ENCODE results near the gene KRTAP5-8.
"Not testable (repeated sequence)": the region's sequence is repeated elsewhere in the genome, so short reads cannot be mapped to it uniquely, and the experiment has no call there.

KRTAP5-8 gene

DNA sequence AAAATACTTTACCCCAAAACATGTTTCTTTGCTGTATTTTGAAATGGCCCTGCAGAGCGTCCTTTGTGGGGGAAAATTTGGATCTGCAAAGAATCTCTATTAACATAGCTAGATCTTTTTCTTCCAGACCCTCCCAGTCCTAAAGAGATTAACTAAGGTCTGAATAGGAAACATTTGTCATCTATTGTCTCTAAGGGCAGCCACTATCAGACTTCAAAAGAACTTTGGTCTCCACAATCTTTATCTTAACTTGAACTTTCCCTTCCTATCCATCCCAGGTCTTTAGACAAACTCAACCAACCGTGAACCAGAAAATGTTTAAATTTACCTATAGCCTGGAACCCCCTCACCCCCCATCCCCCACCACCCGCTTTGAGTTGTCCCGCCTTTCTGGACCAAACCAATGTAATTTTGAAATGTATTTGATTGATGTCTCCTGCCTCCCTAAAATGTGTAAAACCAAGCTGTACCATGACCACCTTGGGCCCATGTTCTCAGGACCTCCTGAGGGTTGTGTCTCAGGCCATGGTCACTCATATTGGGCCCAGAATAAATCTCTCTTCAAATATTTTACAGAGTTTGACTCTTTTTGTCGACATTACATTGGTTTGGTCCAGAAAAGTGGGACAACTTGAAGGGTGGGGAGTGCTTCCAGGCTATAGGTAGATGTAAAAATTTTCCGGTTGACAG, 6.8 kb downstream of the KRTAP5-8 start:
- DNase-seq, result no peak

DNA sequence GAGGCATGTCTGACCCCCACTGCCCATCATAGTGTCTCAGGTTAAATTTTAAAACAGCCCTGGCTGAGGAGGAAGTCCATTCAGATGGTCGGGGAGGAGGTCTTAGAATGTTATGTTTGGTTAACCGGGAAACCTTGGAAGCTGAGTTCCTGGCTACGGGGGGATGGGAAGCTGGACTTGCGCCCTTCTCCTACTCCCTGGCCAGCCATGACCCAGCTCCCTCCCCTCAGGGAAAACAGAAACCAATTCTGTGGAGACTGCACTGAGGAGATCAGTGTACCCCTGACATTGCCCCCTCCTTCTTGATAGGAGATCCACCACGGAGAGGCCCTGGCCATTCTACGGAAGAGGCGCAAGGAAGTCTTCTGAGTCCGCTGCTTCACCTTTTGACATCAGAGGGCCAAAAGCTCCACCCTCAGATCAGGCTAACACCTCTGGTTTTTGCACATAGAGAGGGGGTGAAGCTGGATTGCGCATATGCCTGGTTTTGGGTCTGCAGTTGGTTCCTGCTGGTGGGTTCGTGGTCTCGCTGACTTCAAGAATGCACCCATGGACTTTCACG, 7.7 kb downstream of the KRTAP5-8 start:
- DNase-seq, result no peak

DNA sequence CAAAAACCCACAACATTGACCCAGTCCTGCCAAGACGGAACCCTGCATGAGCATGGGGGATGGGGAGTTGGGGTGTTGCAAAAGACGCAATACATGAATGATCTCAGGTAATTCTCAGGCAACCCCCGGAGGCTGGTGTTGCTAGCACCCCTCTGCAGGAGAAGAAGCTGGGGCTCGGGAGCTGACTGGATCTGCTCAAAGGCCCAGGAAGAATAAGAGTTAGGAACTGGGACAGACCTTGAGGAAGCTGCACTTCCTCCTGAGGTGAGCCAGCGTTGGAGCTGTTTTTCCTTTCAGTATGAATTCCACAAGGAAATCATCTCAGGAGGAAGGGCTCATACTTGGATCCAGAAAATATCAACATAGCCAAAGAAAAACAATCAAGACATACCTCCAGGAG, 10.3 kb downstream of the KRTAP5-8 start, which contains the start of gene KRTAP5-9:
Gene KRTAP5-9 (plus strand): TSS at position 301 of the 400 bp plus-strand sequence. CDS start 238 bp downstream, outside the sequence.
- no peak for DNase-seq

DNA sequence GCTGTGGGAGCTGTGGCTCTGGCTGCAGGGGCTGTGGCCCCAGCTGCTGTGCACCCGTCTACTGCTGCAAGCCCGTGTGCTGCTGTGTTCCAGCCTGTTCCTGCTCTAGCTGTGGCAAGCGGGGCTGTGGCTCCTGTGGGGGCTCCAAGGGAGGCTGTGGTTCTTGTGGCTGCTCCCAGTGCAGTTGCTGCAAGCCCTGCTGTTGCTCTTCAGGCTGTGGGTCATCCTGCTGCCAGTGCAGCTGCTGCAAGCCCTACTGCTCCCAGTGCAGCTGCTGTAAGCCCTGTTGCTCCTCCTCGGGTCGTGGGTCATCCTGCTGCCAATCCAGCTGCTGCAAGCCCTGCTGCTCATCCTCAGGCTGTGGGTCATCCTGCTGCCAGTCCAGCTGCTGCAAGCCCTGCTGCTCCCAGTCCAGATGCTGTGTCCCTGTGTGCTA, 10.9 kb downstream of the KRTAP5-8 start:
- DNase-seq, result no peak

DNA sequence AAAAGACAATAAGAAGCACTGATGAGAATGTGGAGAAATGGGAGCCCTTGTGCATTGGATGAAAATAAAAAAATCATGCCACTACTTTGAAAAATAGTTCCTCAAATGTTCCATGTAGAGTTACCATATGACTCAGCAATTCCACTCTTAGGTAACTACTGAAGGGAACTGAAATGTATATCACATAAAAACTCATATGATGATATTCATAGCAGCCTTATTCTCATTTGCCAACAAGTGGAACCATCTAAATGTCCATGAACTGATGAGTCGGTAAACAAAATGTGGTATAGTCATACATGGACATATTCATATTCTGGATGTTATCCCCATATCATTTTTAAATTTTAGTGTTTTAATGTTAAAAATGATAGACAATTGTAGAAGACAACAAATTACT, 13.9 kb downstream of the KRTAP5-8 start:
- DNase-seq, result no peak

DNA sequence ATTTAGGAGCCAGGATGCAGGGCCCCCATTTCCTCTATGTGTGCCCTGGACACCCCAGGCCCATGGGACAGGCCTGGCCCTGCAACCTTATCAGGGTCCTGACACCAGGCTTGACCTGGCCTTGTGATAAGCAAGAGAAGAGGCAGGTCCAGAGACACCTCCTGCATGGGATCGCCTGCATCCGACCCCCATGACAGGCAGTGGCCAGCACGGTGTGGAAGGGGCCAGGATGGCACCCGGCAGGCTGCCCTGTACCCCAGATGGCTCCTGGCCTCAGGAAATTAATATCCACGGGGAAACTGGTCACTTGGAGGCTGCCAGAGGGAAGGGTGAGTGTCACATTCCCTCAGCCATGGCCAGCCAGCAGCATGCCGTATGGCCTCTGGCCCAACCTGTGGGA, 17.2 kb downstream of the KRTAP5-8 start:
- no peak for DNase-seq

DNA sequence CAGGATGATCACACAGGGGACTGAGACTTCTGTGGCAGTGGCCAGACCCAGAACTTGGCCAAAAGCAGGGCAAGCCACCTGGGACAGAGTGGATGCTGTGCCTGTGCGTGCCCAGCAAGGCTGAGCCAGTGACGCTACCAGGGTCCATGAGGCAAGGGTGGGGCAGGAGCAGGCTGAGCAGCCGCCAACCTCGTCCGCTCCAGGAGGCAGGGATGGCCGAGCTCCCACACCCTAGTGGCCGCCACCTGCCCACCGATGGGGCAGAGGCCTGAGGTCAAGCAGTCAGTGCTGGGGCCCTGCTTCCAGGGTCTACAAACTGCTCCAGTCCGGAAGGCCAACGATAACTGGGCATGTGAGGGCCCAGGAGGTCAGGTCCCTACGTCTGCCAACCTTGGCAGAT, 17.7 kb downstream of the KRTAP5-8 start:
- DNase-seq, result no peak

DNA sequence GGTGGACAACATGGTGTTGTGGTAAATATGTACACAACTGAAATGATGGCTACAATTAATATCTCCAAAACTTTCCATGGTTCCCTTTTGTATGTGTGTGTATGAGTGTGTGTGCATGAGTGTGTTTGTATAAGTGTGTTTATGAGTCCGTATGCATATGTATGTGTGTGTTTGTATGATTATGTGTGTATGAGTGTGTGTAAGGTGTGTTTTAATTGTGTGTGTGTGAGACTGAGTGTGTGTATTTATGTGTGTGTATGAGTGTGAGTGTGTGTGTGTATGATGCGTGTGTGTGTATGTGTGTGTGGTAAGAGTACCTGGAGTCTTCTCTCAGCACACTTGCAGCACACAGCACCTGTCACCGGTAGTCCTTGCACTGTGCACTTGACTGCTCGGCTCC, 18.2 kb downstream of the KRTAP5-8 start:
- no peak for DNase-seq

DNA sequence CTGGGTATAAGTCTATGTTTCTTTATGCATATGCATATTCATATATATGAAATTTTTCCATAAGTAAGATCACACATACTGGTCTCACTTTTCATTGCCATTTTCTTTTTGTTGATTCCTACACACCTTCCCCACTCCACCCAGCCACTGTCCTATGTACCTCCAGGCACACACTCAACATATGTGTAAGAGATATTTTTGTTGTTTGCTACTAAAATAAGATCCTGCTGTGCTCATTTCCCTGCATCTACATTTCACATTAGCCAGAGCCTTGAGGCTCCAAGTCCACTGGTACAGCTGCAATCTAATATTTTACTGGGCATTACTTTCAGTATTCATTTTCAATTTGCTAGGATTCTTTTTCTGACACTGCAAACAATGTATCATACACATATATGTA, 19.4 kb downstream of the KRTAP5-8 start:
- DNase-seq, result no peak

DNA sequence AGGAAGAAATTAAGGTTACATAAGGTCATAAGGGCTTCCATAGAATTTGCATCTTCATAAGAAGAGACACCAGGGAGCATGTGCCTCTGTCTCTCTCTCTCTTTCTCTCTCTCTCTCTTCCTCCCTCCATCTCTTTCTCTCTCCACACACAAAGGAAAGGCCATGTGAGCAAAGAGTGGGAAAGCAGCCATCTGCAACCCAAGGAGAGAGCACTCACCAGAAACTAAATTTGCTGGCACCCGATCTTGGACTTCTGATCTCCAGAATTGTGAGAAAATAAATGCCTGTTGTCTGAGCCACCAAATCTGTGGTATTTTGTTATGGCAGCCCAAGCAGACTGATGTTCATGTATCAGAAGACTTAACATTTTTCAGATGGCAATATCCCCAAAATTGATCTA, 21.2 kb downstream of the KRTAP5-8 start:
- no peak for DNase-seq

DNA sequence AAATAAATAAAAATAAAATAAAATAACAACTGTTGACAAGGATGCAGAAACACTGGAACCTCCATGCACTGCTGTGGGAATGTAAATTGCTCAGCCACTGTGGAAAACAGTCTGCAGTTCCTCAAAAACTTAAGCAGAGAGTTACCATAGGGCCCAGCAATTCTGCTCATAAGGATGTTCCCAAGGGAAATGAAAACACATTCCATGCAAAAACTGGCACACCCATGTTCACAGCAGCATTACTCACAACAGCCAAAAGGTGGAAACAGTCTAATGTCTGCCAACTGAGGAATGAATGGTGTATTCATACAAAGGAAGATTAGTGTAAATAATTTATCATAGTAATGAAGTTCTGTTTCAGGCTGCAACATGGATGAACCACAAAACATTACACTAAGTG, 24.3 kb downstream of the KRTAP5-8 start:
- DNase-seq, result no peak

DNA sequence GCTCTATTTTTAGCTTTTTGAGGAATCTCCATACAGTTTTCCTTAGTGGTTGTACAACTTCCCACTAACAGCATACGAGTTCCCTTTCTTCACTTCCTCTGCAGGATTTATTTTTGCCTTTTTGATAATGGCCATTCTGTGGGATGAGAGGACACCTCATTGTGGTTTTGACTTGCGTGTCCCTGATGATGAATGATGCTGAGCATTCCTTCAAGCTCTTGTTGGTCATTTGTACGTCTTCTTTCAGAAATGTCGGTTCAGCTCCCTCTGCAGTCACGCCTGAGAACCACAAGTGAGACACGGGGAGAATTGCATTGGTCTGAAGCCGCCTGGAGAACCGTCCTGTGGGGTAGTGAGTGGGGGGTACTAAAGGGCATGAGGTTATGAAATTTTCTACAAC, 25.6 kb downstream of the KRTAP5-8 start:
- DNase-seq, result no peak

DNA sequence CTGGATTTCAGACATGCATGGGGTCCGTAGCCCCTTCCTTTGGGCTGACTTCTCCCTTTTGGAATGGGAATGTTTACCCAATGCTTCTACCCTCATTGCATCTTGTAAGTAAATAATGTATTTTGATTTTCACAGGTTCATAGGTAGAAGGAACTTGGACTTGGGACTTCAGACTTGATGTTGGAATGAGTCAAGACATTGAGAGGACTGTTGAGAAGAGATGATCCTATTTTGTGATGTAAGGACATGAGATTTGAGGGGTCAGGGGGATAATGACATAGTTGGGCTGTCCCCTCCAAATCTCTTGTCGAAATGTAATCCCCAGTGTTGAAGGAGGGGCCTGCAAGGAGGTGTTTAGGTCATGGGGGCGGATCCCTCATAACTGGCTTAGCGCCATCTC, 26.6 kb downstream of the KRTAP5-8 start:
- no peak for DNase-seq

DNA sequence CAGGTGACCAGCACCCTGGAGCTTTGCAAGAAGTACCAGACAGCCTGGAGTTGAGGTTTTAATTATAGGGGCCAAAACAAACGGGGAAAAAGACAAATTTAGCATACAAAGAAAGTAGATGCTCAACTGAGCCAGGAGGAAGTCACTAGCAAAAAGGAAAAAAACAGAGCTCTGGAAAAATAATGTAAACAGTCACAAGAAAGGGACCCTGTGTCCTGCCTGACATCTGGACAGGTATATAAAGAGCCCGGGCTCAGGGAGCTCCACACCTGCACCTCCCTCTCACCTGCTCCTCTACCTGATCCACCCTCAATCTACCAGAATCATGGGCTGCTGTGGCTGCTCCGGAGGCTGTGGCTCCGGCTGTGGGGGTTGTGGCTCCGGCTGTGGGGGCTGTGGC, 27.4 kb downstream of the KRTAP5-8 start, which contains the start of gene KRTAP5-10:
Gene KRTAP5-10 (plus strand): TSS at position 301 of the 400 bp plus-strand sequence. CDS start 25 bp downstream, at position 326.
- no peak for DNase-seq

DNA sequence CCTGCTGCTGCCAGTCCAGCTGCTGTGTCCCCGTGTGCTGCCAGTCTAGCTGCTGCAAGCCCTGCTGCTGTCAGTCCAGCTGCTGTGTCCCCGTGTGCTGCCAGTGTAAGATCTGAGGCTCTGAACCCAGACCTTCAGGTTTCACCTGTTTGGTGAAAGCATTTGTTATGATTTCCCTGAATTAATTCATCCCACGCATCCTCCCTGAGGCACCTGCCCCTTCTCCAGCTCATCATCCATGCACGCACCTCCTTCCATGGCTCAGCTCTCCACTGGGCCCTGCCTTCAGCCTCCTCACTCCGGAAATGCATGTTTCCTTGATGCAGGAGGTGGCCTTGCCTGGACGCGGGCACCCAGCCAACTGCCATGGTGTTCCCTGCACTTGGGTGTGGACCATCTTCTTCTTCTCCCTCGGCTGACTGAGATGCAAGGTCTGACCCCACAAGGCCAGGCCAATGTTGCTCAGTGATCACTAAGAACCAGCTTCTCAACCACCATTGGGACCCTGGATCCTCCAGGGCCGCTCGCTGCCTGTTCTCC, 28.3 kb downstream of the KRTAP5-8 start:
- DNase-seq, result no peak

DNA sequence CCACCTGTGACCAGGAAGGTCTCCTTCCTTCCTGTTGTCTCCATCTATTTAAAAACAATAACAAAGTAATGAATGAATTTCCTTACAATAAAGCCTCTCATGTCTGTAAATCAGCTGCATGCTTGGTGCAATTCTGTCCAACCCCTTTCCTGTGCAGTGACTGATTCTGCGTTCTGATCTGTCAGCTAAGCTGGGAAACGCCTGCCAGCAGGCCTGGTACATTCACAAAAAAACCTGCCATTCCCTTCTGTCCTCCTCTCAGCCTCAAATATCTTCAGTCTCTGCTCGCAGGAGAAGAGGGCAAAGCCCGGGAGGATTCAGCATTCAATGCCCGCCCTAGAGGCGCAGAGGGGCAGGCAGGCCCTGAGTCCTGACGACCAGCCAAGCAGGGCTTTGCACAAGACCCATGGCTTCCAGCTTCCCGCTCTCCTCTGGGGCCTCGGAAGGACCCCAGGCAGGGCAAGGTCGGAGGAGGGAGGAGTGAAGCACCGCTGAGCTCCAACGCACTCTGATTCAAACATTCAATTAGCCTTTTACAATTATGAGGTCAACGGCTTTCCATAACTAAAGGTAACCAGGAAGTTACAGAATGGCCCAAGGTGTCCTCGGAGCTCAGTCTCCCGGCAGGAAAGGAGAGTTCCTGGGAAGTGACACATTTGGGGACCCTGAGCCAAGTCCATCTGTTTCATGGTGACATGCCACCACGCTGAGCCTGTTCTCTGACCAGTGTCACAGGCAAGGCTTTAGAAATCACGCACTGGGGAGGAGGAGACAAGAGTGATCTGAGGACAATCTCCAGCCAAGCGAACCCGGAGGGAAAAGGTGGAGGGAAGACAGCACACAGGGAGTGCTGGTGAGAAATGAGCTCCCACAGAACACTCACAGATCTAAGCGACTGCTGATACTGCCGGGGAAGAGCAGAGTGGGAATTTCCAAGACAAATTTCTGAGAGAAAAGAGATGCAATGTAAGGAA, 29.1 kb downstream of the KRTAP5-8 start:
- not testable (repeated sequence) for DNase-seq

DNA sequence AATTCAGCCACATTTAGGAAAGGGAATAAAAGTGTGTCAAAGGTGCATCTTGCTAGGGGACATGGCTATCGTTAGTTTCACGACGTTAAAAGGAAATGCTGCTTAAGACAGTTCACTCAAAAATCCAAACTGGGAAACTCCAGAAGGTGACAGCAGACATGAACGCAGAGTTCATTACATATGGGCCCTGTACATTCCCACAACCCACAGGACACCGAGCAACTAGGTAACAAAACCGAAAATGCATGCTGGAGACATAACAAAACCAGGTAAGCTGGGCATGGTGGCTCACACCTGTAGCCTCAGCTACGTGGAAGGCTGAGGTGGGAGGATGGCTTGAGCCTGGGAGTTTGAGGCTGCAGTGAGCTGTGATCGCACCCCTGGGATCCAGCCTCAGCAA, 29.8 kb downstream of the KRTAP5-8 start:
- not testable (repeated sequence) for DNase-seq

DNA sequence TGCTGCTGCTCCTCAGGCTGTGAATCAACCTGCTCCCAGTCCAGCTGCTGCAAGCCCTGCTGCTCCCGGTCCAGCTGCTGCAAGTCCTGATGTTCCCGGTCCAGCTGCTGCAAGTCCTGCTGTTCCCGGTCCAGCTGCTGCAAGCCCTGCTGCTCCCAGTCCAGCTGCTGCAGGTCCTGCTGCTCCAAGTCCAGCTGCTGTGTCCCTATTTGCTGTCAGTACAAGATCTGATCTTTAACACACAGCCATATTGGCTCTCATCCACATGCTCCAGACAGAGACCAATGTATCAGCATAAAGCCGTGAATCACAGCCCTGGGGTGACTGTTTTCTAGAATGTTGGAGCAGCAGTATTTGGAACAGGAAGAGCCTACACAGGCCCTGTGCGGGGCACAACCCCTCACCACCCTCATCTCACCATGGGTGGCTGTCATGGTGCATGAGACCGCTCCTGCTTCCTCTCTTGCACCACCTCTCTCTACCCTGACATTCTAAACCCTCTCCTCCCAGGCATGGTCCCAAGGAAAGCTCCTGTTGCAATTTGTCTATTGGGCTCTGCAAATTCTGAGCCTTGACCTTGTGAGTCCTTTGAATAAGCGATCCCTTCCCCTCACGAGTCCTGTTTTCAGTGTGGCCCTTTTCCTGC, 31.0 kb downstream of the KRTAP5-8 start:
- no peak for DNase-seq

DNA sequence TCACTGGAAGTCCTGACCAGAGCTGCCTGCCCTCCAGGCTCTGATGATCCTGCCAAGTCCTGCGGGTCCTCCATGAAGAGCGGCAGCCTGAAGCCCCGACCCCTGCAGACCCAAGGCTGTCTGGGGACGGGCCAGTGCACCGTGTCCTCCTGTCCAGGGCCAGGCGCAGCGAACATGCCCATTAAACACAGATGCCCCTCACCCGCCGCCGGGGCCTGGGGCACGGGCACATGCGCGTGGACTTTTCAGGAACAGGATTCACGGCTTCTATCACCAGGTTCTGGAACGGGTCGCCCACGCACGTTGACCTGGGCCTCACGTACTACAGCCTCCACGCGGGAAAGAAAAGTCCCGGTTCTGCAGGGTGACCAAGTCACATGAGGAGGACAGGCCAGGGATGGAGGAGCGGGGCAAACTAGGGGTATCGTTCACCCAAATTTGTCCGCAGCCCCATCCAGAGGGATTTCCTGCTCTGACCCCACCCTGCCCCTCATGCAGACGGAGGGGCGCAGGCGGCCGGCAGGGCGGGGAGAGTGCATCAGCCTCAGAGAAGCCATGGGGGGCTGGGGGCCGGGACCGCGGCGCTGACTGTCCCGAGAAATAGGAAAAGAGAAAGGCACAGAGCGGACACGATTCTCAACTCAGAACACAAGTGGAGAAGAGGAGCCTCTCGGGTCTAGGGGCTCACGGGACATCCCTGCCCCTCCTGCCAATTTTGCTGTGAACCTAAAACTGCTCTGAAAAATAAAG, 33.5 kb downstream of the KRTAP5-8 start:
- not testable (repeated sequence) for DNase-seq

DNA sequence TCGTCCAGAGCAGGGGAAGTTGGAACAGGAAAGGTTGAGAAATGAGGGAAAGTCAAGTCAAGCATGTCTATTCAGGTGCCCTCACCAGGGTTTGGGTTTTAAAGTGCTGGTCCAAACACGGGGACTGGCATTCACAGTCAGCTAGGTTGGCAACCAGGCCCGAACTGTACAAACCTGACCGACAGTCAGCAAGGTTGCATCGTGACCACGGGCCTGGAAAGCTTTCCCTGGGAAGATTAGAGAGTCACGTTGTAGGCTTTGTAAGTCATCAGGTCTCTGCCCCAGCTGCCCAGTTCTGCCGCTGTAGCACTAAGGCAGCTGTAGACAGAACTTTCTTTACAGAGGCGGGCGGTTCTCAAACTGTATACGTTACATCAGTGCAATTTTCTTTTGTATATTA, 35.0 kb downstream of the KRTAP5-8 start:
- no peak for DNase-seq

DNA sequence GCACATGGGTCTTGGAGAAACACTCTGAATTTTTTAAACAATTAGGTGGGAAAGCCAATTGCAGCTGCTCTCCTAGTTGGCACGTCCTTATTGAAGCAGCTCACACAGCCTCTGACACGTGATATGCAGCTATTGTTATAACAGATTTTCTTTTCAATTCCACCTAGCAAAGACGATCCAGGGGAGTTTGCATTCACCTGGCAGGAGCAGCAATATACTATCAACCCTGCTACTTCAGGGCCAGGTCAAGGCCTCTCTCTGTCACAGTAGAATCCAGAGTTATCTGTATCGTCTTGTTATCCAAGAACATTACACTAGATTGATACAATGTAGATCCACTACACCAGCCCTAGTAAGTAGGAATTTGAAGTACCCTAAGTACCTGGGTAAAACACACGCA, 36.6 kb downstream of the KRTAP5-8 start:
- no peak for DNase-seq
